ENCODE results near the gene MOB3B.

MOB3B gene

DNA sequence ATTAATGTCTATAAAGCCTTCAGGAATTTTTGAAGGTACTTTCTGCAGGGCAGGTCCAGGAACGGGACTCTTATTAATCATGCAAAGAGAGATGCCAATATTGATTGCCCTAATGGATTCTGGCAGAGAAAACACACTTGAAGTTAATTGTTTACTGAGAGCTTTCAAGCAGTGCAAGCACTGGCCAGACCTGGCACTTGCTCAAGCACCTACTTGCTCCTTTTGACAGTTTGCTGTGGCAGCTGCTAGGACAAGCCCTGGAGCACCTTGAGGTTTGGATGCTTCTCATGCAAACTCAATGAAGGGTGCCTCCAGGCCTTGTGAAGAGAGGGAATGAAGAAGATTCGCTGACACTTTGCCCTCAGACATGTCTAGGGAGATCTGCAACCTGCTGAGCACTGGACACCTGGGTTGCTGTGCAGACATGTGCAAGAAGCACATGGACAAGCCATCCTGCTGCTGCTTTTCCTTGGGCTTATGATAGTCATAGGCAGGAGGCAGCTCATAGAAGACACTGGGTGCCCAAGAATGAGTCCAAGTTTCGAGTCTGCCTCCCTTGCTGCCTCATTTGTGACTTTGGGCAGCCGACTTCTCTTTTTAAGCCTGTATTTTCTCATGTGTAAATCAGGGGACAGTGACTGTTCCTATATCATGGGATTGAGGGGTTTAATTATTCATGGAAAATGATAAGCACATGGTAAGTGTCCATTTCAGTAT is 143.8 kb downstream of the MOB3B start:
- FAIRE-seq = no peak

GRCh38 chr9:27384262-27385014 is 145.2 kb downstream of the MOB3B start:
- no peak for FAIRE-seq

DNA sequence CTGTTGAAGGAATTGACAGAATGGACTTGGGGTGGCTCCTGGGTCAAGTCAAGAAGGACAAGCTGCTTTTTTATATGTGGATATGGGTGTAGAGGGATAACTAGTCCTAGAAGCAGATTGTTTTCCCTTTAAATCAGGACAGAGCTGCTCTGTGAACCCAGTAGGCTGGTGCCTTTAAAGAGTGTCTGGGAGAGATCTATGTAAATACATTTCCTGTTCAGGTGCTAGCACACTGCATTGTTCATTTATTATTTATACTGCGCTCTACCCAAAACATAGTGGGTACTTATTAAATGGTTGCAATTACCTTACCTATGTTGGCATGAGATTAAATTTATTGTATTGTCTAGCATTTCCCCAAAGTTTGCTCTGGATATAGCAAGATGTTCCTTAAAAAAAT is 146.1 kb downstream of the MOB3B start:
- FAIRE-seq = no peak

DNA sequence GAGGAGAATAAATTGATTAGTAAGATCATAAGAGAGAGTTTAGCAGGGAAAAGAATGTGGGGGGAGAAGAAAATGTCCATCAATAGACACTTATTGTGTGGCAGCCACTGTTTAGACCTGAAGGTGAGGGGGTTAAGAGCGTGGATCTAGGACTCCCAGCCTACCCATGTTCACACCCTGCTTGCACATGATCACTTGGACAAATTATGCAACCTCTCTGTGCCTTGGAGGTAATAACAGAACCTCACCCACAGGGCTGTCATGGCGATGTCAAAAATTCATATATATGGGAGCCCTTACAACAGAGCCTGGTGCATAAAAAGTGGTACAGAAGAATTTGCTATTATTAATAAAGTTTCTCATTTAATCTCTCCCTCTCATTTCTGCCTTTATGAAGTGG is 146.6 kb downstream of the MOB3B start:
- no peak for FAIRE-seq

DNA sequence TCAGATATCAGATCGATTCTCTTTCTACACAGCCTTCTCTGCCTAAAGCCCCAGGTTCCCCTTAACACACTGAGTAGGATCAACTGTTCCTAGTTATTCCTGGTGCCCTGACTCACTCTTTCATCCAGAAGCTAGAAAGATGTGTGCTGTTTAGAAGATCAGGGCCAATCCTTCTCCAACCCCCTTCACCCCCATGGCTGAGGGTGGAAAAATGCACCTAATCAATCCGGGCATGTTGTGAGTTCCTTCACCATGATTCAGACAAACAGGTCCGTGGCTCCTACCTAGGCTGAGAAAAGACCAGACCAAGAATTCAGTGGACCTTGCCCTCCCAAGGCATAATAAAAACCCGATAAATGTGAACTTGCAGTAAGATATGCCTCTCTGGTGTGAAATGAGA is 147.3 kb downstream of the MOB3B start:
- FAIRE-seq = no peak

- no peak for FAIRE-seq
These were observed 150.0 kb downstream of the MOB3B start for GRCh38 chr9:27379311-27380251.

GRCh38 chr9:27377811-27378456 is 151.7 kb downstream of the MOB3B start:
- no peak for FAIRE-seq

DNA sequence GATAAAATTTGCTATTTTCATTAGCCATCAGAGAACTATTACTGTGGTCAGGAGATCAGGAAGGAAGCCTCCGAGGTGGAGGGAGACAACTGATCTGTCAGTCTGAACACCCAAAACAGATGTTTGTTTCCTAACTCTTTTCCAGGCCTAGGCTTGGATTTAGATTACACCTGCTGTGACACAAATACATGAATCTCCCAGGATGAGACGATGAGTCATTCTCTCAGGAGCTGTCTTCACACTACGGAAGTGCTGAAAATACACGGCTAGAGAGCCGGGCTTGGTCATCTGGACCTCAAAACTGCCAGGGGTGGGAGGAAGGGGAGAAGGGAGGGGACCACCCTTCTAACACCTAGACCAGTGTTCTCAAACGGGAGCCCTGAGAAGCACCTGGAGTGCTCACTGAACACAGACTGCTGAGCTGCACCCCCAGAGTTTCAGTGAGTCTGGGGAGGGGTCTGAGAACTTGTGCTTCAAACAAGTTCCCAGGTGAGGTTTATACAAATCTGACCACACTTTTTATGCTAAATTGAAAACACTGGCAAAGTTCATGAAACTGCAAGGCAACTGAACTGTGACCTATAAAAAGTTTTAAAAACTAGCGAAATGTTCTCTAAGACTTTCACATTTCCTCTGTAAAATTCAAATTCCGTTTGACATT is 152.3 kb downstream of the MOB3B start:
- no peak for FAIRE-seq

GRCh38 chr9:27373851-27374250 is 155.8 kb downstream of the MOB3B start:
- FAIRE-seq = no peak

DNA sequence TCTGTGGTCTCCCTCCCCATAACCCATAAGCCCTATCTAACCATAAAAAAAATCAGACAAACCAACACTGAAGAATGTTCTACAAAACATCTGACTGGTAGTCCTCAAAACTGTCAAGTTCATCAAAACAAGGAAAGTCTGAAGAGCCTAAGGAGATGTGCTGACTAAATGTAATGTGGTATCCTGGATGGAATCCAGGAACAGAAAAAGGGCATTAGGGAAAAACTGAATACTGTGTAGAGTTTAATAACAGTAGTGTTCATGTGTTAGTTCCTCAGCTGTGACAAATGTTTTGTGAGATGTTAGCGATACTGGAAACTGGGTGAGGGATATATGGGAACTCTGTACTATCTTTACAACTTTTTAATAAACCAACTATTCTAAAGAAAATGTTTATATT is 157.0 kb downstream of the MOB3B start:
- peak; percentile 61 for FAIRE-seq

- FAIRE-seq = no peak
These were observed 158.2 kb downstream of the MOB3B start for GRCh38 chr9:27371382-27371781.

DNA sequence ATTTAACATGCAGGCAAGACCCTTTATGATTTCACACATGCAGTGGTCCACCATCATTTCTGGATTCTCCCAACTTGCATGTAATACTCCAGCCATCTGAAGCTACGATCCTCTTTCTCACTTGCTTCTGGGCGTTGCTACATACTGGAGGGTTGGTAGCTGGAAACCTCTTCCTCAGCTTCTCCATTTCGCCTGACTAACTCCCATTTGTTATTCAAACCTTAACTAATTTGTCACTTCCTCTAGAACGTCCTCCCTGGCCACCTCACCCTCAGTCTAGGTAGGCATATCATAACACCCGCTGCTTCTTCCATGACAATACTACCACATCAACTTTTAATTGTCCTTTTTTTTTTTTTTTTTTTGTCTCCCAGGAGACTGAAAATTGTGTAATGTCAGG is 160.0 kb downstream of the MOB3B start:
- no peak for FAIRE-seq

GRCh38 chr9:27368316-27368985 is 161.2 kb downstream of the MOB3B start:
- no peak for FAIRE-seq

DNA sequence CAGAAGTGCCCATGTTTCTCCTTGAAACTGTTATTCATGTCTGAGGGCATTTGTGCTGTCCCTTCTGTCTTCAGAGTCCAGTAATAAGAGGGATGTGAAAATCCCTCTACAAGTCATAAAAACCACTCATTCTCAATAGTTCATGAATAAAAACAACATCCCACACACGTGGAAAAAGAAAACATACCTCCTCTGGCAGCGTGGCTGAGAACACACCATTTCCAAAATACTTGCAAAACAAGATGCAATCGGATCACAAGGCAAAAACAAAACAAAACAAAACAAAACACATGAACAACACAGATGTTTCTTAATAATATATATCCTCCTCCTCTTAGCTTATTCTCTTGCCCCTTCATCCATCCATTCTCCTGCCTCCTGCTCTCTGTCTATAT is 161.7 kb downstream of the MOB3B start:
- peak; percentile 99 for FAIRE-seq

- no peak for FAIRE-seq
These were observed 162.3 kb downstream of the MOB3B start for GRCh38 chr9:27367175-27367798.

- FAIRE-seq = no peak
These were observed 163.8 kb downstream of the MOB3B start for GRCh38 chr9:27365707-27366376.

GRCh38 chr9:27362447-27363210 is 167.0 kb downstream of the MOB3B start:
- no peak for FAIRE-seq

- FAIRE-seq = no peak
These were observed 168.1 kb downstream of the MOB3B start for GRCh38 chr9:27361492-27361891.

- FAIRE-seq = no peak
These were observed 169.9 kb downstream of the MOB3B start for GRCh38 chr9:27359763-27360162.

GRCh38 chr9:27358007-27358406 is 171.6 kb downstream of the MOB3B start:
- FAIRE-seq = no peak

Data from endometrium (tissue), 2 donors.